HAP-1 (cell line): ENCODE results near the gene NUP54.

Experiments used
- DNase-seq, 2 experiments: peaks; one replicate each; pipeline ENCODE4 v3.0.0-alpha.2; 2016 to 2020; ENCODE audit warnings: low spot score in 2 of 2
- H3K27me3 ChIP-seq: fragments of 250-450 bp; sonication (Bioruptor Pico); 2 replicates; pipeline ENCODE4 v1.5.1; 2020; ENCODE audit warnings: low read depth, mild to moderate bottlenecking, moderate library complexity
- H3K36me3 ChIP-seq: fragments of 250-450 bp; sonication (Bioruptor Pico); replicated peaks from 2 replicates; pipeline ENCODE4 v1.5.1; 2020; ENCODE audit warnings: mild to moderate bottlenecking
- H3K4me1 ChIP-seq: fragments of 250-450 bp; sonication (Bioruptor Pico); 2 replicates; pipeline ENCODE4 v1.5.1; 2020; ENCODE audit warnings: mild to moderate bottlenecking
- H3K4me3 ChIP-seq: fragments of 250-450 bp; sonication (Bioruptor Pico); 2 replicates; pipeline ENCODE4 v1.5.1; 2020; ENCODE audit warnings: mild to moderate bottlenecking, moderate library complexity
- H3K9me3 ChIP-seq: fragments of 250-450 bp; sonication (Bioruptor Pico); 2 replicates; pipeline ENCODE4 v1.5.1; 2020; ENCODE audit warnings: mild to moderate bottlenecking, moderate library complexity
- in situ Hi-C: fragments of 300-500 bp; cut with MboI; formaldehyde crosslinking; loops from 3 replicates; pipeline ENCODE4 v1.14.3; 2020; ENCODE audit warnings: low sequenced_read_pairs, inconsistent platforms, mixed read lengths

NUP54 gene

DNA sequence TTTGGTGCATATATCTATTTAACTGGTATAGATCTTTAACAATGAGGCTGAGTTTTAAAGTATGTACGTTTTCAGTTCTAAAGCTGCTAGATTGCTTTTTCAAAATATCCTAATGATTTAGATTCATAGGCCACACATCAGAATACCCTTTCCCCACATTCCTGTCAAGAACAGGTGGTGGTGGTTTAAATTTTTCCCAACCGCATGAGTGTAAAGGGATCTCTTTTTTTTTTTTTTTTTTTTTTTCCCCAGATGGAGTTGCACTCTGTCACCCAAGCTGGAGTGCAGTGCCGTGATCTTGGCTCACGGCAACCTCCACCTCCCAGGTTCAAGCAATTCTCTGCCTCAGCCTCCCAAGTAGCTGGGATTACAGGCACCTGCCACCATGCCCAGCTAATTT is 28.0 kb downstream of the NUP54 start:
- Histone ChIP-seq H3K27me3 (no peaks in the 10 kb centered on the region), H3K4me3 (no peak overlapping the region), H3K36me3 (peaks cover 69% of the 10 kb centered on the region), H3K9me3 (no peaks in the 10 kb centered on the region), H3K4me1 (no peaks in the 10 kb centered on the region)
- no peak for DNase-seq
- in situ Hi-C loops = no loop called here

DNA sequence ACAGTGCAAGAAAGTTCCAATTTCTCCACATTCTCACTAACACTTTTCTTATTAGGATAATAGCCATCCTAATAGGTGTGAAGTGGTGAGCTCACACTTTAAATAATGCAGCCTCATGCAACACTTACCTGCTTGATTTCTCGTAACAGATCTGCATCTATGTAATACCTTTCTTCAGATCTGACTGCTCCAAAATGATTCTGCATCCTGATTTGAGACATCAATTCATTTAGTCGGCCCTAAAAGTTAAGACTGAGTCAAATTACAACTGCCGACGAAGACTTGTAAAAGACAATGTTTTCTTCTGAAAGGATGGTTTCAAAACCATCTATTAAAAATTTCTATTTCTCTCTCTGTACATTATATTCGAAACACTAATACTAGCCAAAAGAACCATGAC is 30.7 kb downstream of the NUP54 start:
- Histone ChIP-seq H3K4me3 (no peak overlapping the region), H3K27me3 (no peaks in the 10 kb centered on the region), H3K4me1 (no peaks in the 10 kb centered on the region), H3K36me3 (peaks cover 60% of the 10 kb centered on the region), H3K9me3 (no peaks in the 10 kb centered on the region)
- in situ Hi-C loops = no loop called here
- no peak for DNase-seq

DNA sequence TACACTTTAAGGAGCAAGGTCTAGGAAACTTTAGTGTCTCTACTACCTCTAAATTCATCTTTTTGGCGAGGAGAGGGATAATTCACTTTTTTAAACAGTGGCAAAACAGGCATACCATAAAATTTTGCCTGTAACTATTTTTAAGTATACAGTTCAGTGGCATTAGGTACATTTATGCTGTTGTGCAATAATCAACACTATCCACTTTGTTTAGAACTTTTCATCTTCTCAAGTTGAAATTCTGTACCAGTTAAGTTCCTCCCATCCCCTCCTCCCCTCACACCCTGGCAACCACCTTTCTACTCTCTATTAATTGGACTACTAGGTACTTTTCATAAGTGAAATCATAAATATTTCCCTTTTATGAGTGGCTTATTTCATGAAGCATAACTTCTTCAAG is 31.4 kb downstream of the NUP54 start:
- H3K4me3 ChIP-seq = no peak overlapping the region
- DNase-seq = no peak
- H3K4me1 ChIP-seq = no peaks in the 10 kb centered on the region
- H3K9me3 ChIP-seq = no peaks in the 10 kb centered on the region
- in situ Hi-C loops = no loop called here
- peaks cover 53% of the 10 kb centered on the region for H3K36me3 ChIP-seq
- no peaks in the 10 kb centered on the region for H3K27me3 ChIP-seq

DNA sequence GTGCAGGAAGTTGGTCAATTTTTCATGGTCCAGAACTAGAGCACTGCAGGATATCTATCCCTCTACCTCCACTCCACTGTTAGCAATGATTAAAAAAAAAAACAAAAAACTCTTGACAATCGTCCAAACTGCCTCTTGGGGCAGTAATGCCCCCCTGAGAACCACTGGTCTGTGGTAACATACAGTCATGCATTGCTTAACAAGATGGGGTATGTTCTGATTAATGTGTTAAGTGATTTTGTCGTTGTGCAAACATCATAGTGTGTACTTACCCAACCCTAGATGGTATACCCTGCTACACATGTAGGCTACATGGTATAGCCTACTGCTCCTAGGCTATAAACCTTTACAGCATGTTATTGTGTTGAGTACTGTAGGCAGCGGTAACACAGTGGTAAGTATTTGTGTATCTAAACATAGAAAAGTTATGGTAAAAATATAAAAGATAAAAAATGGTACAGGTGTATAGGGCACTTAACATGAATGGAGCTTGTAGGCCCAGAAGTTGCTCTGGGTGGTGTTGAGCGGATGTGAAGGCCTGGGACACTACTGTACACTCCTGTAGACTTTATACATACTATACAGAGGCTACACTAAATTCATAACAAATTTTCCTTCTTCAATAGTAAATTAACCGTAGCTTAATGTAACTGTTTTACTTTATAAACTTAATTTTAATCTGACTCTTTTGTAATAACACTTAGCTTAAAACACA is 39.6 kb downstream of the NUP54 start:
- Histone ChIP-seq H3K9me3 (no peaks in the 10 kb centered on the region), H3K36me3 (no peaks in the 10 kb centered on the region; the same call in 1 of the 2 replicates), H3K4me3 (no peak overlapping the region), H3K27me3 (no peaks in the 10 kb centered on the region), H3K4me1 (no peaks in the 10 kb centered on the region)
- DNase-seq = peak in 1 of 2 experiments; percentile 11
- in situ Hi-C loops = no loop called here

DNA sequence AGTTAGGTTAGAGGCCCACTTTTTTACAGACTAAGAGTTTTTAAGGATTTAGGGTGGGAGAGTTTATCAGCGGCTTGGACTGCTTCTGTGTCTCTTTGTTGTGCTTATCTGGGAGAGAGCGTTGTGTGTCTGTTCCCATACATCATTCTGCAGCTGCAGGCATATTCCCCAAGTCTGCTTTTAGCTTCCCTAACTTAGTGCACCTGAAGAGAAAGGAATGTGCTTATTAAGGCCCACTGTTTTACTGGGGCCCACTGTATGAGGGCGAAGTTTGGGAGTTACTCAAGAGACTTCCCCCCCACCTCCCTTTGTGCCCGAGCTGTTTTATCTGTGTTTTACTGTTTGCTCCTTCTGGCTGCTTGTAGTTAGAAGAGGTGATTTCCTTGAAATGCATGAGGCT is 41.8 kb downstream of the NUP54 start:
- no peak overlapping the region for H3K4me3 ChIP-seq
- H3K36me3 ChIP-seq = no peaks in the 10 kb centered on the region
- H3K4me1 ChIP-seq = no peaks in the 10 kb centered on the region
- in situ Hi-C loops = no loop called here
- H3K27me3 ChIP-seq = no peaks in the 10 kb centered on the region; the same call in 1 of the 2 replicates
- no peaks in the 10 kb centered on the region for H3K9me3 ChIP-seq
- DNase-seq = no peak

DNA sequence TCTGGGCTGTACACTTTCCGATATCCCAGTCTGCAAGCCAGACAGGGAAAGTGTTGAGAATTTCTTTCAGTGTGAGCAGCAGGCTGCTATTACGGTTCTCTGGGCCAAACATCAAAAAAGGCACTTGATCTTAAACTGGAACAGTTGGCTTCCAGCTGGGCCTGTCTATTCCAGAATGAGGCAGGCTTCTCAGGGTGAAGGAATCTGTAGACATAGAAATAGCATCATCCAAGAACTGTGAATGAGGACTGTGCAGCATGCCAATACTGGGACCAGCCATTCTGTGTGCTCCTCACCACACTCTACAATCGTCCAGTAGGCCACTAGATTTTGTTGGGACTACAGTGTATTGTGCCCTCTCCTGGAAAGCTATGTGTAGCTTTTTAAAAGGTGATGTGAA is 42.5 kb downstream of the NUP54 start:
- in situ Hi-C loops = no loop called here
- DNase-seq = no peak
- no peaks in the 10 kb centered on the region for H3K4me1 ChIP-seq
- H3K27me3 ChIP-seq = no peaks in the 10 kb centered on the region; the same call in 1 of the 2 replicates
- H3K9me3 ChIP-seq = no peaks in the 10 kb centered on the region
- H3K36me3 ChIP-seq = no peaks in the 10 kb centered on the region
- H3K4me3 ChIP-seq = no peak overlapping the region

DNA sequence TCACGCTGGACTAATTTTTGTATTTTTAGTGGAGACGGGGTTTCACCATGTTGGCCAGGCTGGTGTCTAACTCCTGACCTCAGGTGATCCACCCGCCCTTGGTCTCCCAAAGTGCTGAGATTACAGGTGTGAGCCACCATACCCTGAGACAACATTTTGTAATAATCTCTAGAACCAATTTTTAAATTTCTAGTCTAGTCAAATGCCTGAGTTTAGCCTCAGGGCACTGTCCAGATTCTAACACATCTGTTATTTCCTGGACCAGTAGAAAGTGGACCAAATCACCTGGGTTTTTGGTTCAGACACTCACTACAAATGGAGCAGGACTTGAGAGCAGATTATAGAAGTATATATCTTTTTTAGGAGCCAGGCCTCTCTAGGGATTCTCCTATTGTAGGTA is 52.1 kb downstream of the NUP54 start:
- Histone ChIP-seq H3K4me3 (no peak overlapping the region), H3K4me1 (no peaks in the 10 kb centered on the region), H3K9me3 (no peaks in the 10 kb centered on the region), H3K36me3 (no peaks in the 10 kb centered on the region), H3K27me3 (peaks cover 2% of the 10 kb centered on the region; the same call in 1 of the 2 replicates)
- in situ Hi-C loops = no loop called here
- DNase-seq = no peak

DNA sequence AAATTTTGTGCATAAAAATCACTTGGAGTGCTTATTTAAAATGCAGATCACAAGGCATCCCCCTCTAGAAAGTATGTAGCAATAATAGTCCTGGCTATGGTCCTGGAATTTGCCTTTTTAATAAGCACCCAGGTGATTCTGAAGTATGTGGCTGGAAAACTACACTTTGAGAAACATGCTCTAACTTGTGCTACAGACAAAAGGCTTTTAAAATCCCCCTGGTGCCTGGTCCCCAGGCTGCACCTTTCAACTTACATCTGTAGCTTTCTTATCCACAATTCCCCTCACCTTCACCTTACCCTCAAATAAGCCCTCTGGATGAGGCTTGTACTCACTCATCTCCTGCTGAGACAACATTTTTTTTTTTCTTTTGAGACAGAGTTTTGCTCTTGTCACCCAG is 52.6 kb downstream of the NUP54 start:
- Histone ChIP-seq H3K4me1 (no peaks in the 10 kb centered on the region), H3K27me3 (peaks cover 2% of the 10 kb centered on the region; the same call in 1 of the 2 replicates), H3K9me3 (no peaks in the 10 kb centered on the region), H3K36me3 (no peaks in the 10 kb centered on the region), H3K4me3 (no peak overlapping the region)
- DNase-seq = no peak
- in situ Hi-C loops = no loop called here

DNA sequence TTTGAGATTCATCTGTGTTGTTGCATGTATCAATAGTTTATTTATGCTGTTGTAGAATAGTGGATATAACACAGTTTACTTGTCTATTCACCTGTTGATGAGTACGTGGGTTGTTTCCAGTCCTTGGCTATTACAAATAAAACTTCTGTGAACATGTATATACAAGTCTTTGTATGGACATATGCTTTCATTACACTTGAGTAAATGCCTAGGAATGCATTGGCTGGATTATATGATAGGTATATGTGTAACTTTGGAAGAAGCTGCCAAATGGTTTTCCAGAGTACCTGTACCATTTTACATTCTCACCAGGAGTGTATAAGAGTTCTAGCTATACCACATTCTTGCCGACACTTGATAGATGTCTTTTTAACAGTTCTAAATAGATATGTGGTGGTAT is 57.1 kb downstream of the NUP54 start:
- DNase-seq = no peak
- no peaks in the 10 kb centered on the region for H3K4me1 ChIP-seq
- peaks cover 2% of the 10 kb centered on the region; the same call in 1 of the 2 replicates for H3K27me3 ChIP-seq
- H3K4me3 ChIP-seq = no peak overlapping the region
- in situ Hi-C loops = no loop called here
- H3K9me3 ChIP-seq = no peaks in the 10 kb centered on the region
- H3K36me3 ChIP-seq = no peaks in the 10 kb centered on the region

DNA sequence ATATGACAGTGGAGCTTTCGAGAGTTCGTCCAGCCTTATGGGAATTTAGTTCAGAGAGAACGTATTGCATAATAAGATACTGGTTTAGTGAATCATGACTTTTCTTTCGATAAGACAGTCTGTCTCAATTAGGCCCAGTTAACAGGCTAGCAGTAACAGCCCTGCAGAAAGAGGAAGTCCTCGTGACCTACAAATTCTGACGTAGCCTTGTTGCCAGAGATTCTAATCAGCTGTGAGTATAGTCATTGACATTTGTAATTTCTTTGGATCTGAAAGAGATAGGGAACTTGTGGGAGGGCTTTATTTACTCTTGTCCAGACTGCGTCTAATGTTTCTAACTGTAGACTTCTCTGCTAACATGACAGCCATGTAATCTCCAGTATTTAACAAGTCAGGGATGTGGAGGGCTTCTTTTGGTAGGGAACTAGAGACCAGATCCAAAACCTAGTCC is 57.9 kb downstream of the NUP54 start:
- H3K9me3 ChIP-seq = no peaks in the 10 kb centered on the region
- H3K36me3 ChIP-seq = no peaks in the 10 kb centered on the region
- H3K4me1 ChIP-seq = no peaks in the 10 kb centered on the region
- in situ Hi-C loops = no loop called here
- H3K4me3 ChIP-seq = no peak overlapping the region
- peaks cover 2% of the 10 kb centered on the region; the same call in 1 of the 2 replicates for H3K27me3 ChIP-seq
- DNase-seq = no peak

DNA sequence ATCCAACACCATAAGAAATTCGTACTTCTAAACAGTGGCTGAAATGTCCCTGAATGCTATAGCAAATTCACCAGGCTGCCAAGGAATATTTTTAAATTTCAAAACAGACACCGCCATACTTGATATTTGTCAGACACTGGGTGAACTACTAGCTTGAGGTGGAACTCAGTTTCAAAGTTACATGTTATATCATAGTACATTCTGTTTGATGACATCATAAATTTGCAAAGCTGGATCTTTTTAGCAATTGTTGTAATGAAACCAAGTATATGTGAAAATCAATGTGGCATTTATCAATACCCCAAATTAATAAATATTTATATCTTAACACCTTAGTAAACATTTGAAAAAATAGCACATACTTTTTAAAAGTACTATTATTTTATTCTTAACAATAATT is 59.5 kb downstream of the NUP54 start:
- Histone ChIP-seq H3K36me3 (no peaks in the 10 kb centered on the region), H3K9me3 (no peaks in the 10 kb centered on the region), H3K27me3 (peaks cover 2% of the 10 kb centered on the region; the same call in 1 of the 2 replicates), H3K4me3 (no peak overlapping the region), H3K4me1 (no peaks in the 10 kb centered on the region)
- in situ Hi-C loops = no loop called here
- DNase-seq = no peak

DNA sequence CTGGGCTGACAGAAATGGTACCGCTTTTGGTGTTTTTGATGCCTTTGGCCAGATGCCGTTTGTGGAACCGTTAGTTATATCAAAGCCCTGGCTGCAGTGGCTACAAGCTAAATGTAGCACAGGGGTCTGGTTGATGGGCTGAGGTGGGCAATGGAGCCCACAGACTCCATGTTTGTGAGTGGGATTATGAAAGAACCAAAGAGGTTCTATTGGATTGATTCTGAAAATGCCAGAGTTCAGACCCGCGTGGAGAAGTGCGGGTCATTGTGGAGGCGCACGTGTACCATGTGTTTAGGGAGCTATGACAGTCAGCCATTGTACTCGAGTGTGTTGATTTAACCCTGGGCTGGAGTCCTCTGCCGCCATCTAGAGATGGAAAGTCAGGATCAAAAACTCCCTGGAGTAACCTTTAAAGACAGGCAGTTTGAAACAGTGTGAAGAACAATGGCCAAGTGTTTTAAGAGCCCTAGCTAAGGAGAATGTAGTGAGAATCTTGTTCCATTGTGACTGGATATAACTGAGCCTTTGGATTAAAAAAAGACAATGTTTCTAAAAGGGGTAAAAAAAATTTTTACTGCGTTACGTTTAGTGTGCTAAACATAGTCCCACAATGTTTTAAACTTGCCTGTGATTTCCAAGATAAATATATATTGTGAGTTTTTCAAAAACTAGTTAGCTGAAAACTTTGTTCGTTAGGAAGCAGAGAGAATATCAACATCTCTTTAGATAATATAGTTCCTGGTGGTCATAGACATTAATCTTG is 61.0 kb downstream of the NUP54 start:
- H3K36me3 ChIP-seq = no peaks in the 10 kb centered on the region
- H3K27me3 ChIP-seq = peaks cover 2% of the 10 kb centered on the region; the same call in 1 of the 2 replicates
- no peaks in the 10 kb centered on the region for H3K9me3 ChIP-seq
- H3K4me3 ChIP-seq = no peak overlapping the region
- peak; percentile 78 to 84 for DNase-seq
- in situ Hi-C loops = no loop called here
- H3K4me1 ChIP-seq = no peaks in the 10 kb centered on the region

DNA sequence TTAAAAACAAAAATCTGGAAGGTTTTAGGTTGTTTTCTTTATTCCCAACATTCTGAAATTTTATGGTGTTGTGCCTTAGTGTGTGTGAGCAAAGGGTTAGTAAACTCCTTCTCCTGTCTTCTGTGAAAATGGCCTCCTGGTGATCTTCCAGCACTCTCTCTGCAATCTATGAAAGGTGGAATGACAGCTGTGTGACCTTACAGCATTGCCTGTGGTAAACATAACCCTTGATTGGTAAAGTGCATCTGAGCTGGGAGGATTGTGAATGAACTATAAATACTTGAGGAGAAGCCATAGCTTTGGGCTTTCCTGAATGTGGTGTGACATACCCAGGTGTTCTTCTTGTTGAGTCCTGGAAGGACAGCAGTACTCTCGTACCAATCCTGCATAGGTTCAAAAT is 63.7 kb downstream of the NUP54 start:
- Histone ChIP-seq H3K4me1 (no peaks in the 10 kb centered on the region), H3K4me3 (no peak overlapping the region), H3K9me3 (no peaks in the 10 kb centered on the region), H3K27me3 (no peaks in the 10 kb centered on the region), H3K36me3 (no peaks in the 10 kb centered on the region)
- in situ Hi-C loops = no loop called here
- DNase-seq = no peak

DNA sequence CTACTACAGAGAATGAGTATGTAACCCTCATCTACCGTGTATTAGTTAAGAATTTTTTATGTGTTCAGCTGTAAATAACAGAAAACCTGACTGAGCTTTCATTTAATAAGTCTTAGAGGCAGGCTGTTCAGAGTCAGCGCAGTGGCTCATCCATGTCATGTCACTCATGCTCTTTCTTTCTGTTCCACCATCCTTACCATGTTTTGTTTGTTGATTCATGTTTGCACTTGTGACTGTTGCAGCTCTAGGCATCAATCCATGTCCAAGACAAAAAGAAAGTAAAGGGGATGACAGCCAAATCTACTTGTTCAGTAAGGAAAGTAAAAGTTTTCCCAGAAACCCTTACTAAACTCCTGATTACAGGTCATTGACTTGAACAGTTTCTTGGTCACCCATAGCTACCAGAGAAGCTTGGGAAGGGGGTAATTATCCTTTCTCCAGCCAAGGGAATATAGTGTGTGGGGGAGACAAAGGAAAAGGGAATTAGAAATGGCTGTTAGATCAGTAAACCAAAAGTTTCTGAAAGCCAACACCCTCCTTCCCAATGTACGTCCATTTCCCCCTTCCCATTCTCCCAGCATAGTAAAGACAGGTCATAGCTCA is 64.7 kb downstream of the NUP54 start:
- Histone ChIP-seq H3K4me1 (no peaks in the 10 kb centered on the region), H3K4me3 (no peak overlapping the region), H3K36me3 (no peaks in the 10 kb centered on the region), H3K9me3 (no peaks in the 10 kb centered on the region), H3K27me3 (no peaks in the 10 kb centered on the region)
- in situ Hi-C loops = no loop called here
- DNase-seq = no peak
